ENCODE data around the gene CNTN4. TPM values are rescaled to one million over a fixed set of nuclear protein-coding genes. Genes with fewer than 3 reads are reported as not detected.

CNTN4 gene
- total RNA-seq, 6 donors from 2014 or later: 1.0 to 13.5 (median 6.3) TPM

GRCh38 chr3:3027976-3028567 lies 929.4 kb downstream of the CNTN4 start:
- H3K9me3 ChIP-seq: no peaks in the 10 kb centered on the region
- no peak overlapping the region for H3K27ac ChIP-seq
- H3K36me3 ChIP-seq: no peaks in the 10 kb centered on the region
- ATAC-seq (ENCODE audit: low FRiP score in 2 of 2) (no peak), DNase-seq (no peak)
- H3K4me3 ChIP-seq: no peak overlapping the region
- no peaks in the 10 kb centered on the region for H3K27me3 ChIP-seq
- TF ChIP-seq POLR2A (IDR thresholded peaks at IDR 0.05) (no peak), POLR2AphosphoS5 (IDR thresholded peaks at IDR 0.05) (no peak), EP300 (IDR thresholded peaks at IDR 0.05) (no peak)
- TF ChIP-seq, protein P1, sequence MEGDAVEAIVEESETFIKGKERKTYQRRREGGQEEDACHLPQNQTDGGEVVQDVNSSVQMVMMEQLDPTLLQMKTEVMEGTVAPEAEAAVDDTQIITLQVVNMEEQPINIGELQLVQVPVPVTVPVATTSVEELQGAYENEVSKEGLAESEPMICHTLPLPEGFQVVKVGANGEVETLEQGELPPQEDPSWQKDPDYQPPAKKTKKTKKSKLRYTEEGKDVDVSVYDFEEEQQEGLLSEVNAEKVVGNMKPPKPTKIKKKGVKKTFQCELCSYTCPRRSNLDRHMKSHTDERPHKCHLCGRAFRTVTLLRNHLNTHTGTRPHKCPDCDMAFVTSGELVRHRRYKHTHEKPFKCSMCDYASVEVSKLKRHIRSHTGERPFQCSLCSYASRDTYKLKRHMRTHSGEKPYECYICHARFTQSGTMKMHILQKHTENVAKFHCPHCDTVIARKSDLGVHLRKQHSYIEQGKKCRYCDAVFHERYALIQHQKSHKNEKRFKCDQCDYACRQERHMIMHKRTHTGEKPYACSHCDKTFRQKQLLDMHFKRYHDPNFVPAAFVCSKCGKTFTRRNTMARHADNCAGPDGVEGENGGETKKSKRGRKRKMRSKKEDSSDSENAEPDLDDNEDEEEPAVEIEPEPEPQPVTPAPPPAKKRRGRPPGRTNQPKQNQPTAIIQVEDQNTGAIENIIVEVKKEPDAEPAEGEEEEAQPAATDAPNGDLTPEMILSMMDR (IDR thresholded peaks at IDR 0.05): no peak
- peaks cover 0 to 6% (median 4%) of the 10 kb centered on the region in 4 donors for H3K4me1 ChIP-seq
- 64 to 73% methylated on average over 5 of the region's 5 CpGs for WGBS, 2 donors

GRCh38 chr3:3031326-3031725 lies 932.7 kb downstream of the CNTN4 start:
- DNase-seq: no peak
- TF ChIP-seq, protein P1 (IDR thresholded peaks at IDR 0.05): no peak
- TF ChIP-seq POLR2A (IDR thresholded peaks at IDR 0.05) (no peak), EP300 (IDR thresholded peaks at IDR 0.05) (no peak), POLR2AphosphoS5 (IDR thresholded peaks at IDR 0.05) (no peak)
- H3K27me3 ChIP-seq: no peaks in the 10 kb centered on the region
- H3K27ac ChIP-seq: peak overlapping the region in 2 of 4 donors; percentile 13 to 18
- H3K9me3 ChIP-seq: no peaks in the 10 kb centered on the region
- 36 to 42% methylated on average over 4 of the region's 4 CpGs for WGBS, 2 donors
- peaks cover 0 to 6% (median 2%) of the 10 kb centered on the region in 4 donors for H3K4me1 ChIP-seq
- no peak overlapping the region for H3K4me3 ChIP-seq
- H3K36me3 ChIP-seq: no peaks in the 10 kb centered on the region
- ATAC-seq (ENCODE audit: low FRiP score in 2 of 2): peak in 1 of 2 donors; percentile 40

- H3K4me3 ChIP-seq: no peak overlapping the region
- no peaks in the 10 kb centered on the region for H3K4me1 ChIP-seq
- H3K27me3 ChIP-seq: no peaks in the 10 kb centered on the region
- no peaks in the 10 kb centered on the region for H3K9me3 ChIP-seq
- TF ChIP-seq POLR2A (IDR thresholded peaks at IDR 0.05) (no peak), EP300 (IDR thresholded peaks at IDR 0.05) (no peak), POLR2AphosphoS5 (IDR thresholded peaks at IDR 0.05) (no peak)
- TF ChIP-seq, protein P1 (IDR thresholded peaks at IDR 0.05): no peak
- ATAC-seq (ENCODE audit: low FRiP score in 2 of 2) (no peak), DNase-seq (no peak)
- WGBS, 2 donors: 92 to 94% methylated on average over 13 of the region's 13 CpGs
- H3K27ac ChIP-seq: no peak overlapping the region
- H3K36me3 ChIP-seq: no peaks in the 10 kb centered on the region
Observed at GRCh38 chr3:3037156-3037555, 938.5 kb downstream of the CNTN4 start.

GRCh38 chr3:3038201-3038991 lies 939.7 kb downstream of the CNTN4 start:
- ATAC-seq (ENCODE audit: low FRiP score in 2 of 2) (no peak), DNase-seq (peak in 1 of 2 donors; percentile 10)
- Histone ChIP-seq H3K4me1 (no peaks in the 10 kb centered on the region), H3K9me3 (no peaks in the 10 kb centered on the region), H3K27ac (no peak overlapping the region), H3K27me3 (no peaks in the 10 kb centered on the region), H3K4me3 (no peak overlapping the region), H3K36me3 (no peaks in the 10 kb centered on the region)
- WGBS, 2 donors: 65 to 73% methylated on average over 25 of the region's 25 CpGs
- TF ChIP-seq POLR2A (IDR thresholded peaks at IDR 0.05) (no peak), EP300 (IDR thresholded peaks at IDR 0.05) (no peak), POLR2AphosphoS5 (IDR thresholded peaks at IDR 0.05) (no peak)
- TF ChIP-seq, protein P1 (IDR thresholded peaks at IDR 0.05): no peak

Data from upper lobe of left lung (tissue), 6 donors.